PC-9 (cell line): Measurements from ENCODE around the gene NPTX1.

ENCODE experiments used
- CTCF ChIP-seq: fragments of 200-600 bp; sonication (generic); conservative IDR thresholded peaks from 2 replicates; pipeline ENCODE4 v1.6.1; 2017; ENCODE audit warnings: mixed run types, antibody characterized with exemption, mild to moderate bottlenecking, moderate library complexity
- EZH2 ChIP-seq: fragments of 200-600 bp; sonication (generic); IDR thresholded peaks from 2 replicates; pipeline ENCODE4 v1.8.0; 2017; ENCODE audit warnings: antibody characterized with exemption, low read depth

GRCh38 chr17:80510132-80510531 is 33.7 kb upstream of the NPTX1 start:
- TF ChIP-seq CTCF (no peak), EZH2 (no peak)
